Panc1 (cell line): ENCODE measurements around the gene ZNF594.

Experiments used
- POLR2AphosphoS5 ChIP-seq: IDR thresholded peaks from 2 replicates; pipeline ENCODE4 v1.6.1; 2012; ENCODE audit warnings: mild to moderate bottlenecking, low read depth, low read length, moderate library complexity
- TF ChIP-seq, protein P1 (sequence below), 2 experiments: IDR thresholded peaks; 2 replicates each; pipeline ENCODE4 v1.6.1; 2011 to 2012; ENCODE audit warnings: low read depth in 2 of 2, control low read depth in 1 of 2, low read length in 1 of 2, mild to moderate bottlenecking in 1 of 2, moderate library complexity in 1 of 2; ENCODE audit not compliant: insufficient read depth in 1 of 2

DNA sequence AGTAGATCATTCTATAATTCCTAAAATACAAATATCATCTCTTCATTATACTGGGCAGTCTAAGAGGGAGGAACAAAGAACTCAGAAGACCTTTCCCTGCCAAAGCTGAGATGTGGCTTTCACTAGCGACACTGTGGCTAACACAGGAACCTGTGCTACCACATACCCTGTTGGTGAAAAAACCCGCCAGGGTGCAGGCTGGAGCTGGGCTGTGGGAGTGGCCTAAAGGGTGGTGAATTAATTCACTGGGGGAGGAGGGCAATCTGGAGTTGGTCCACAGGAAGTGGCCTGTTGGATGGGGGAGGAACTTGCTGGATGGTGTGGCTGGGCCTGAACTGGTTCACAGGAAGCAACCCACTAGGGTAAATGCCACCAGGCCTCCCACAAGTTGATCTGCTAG is 7.4 kb downstream of the ZNF594 start:
- TF ChIP-seq, protein P1, sequence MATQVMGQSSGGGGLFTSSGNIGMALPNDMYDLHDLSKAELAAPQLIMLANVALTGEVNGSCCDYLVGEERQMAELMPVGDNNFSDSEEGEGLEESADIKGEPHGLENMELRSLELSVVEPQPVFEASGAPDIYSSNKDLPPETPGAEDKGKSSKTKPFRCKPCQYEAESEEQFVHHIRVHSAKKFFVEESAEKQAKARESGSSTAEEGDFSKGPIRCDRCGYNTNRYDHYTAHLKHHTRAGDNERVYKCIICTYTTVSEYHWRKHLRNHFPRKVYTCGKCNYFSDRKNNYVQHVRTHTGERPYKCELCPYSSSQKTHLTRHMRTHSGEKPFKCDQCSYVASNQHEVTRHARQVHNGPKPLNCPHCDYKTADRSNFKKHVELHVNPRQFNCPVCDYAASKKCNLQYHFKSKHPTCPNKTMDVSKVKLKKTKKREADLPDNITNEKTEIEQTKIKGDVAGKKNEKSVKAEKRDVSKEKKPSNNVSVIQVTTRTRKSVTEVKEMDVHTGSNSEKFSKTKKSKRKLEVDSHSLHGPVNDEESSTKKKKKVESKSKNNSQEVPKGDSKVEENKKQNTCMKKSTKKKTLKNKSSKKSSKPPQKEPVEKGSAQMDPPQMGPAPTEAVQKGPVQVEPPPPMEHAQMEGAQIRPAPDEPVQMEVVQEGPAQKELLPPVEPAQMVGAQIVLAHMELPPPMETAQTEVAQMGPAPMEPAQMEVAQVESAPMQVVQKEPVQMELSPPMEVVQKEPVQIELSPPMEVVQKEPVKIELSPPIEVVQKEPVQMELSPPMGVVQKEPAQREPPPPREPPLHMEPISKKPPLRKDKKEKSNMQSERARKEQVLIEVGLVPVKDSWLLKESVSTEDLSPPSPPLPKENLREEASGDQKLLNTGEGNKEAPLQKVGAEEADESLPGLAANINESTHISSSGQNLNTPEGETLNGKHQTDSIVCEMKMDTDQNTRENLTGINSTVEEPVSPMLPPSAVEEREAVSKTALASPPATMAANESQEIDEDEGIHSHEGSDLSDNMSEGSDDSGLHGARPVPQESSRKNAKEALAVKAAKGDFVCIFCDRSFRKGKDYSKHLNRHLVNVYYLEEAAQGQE (IDR thresholded peaks at IDR 0.05; ENCODE audit: insufficient read depth in 1 of 2, low read depth in 2 of 2, low read length in 1 of 2): no peak
- TF ChIP-seq POLR2AphosphoS5: no peak
